ENCODE data around the gene NRXN2.

DNA sequence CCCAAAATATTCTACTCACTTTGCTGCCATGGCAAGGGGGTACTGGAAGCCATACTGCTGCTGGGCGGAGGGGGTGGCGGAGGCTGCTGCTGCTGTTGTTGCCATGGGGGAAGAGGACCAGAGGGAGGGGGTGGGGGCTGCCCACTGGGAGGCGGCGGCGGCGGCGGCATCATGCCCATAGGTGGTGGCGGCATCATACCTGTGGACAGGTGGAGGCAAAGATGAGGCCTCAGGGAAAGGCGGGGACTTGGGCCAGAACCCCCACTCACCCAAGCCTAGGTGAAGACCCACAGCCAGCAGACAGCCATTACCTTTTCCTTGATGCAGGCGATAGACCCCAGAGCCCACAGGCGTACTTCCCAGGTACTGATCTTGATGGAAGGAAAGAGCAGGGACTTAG is 43.9 kb upstream of the NRXN2 start:
- TF ChIP-seq, protein P1, sequence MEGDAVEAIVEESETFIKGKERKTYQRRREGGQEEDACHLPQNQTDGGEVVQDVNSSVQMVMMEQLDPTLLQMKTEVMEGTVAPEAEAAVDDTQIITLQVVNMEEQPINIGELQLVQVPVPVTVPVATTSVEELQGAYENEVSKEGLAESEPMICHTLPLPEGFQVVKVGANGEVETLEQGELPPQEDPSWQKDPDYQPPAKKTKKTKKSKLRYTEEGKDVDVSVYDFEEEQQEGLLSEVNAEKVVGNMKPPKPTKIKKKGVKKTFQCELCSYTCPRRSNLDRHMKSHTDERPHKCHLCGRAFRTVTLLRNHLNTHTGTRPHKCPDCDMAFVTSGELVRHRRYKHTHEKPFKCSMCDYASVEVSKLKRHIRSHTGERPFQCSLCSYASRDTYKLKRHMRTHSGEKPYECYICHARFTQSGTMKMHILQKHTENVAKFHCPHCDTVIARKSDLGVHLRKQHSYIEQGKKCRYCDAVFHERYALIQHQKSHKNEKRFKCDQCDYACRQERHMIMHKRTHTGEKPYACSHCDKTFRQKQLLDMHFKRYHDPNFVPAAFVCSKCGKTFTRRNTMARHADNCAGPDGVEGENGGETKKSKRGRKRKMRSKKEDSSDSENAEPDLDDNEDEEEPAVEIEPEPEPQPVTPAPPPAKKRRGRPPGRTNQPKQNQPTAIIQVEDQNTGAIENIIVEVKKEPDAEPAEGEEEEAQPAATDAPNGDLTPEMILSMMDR (tag by site-specific recombination; IDR thresholded peaks at IDR 0.05) = no peak
- TF ChIP-seq ZNF416 (tag by site-specific recombination; IDR thresholded peaks at IDR 0.05) = no peak
- TF ChIP-seq RBAK (tag by site-specific recombination; IDR thresholded peaks at IDR 0.05) = no peak
- TF ChIP-seq, protein P2, sequence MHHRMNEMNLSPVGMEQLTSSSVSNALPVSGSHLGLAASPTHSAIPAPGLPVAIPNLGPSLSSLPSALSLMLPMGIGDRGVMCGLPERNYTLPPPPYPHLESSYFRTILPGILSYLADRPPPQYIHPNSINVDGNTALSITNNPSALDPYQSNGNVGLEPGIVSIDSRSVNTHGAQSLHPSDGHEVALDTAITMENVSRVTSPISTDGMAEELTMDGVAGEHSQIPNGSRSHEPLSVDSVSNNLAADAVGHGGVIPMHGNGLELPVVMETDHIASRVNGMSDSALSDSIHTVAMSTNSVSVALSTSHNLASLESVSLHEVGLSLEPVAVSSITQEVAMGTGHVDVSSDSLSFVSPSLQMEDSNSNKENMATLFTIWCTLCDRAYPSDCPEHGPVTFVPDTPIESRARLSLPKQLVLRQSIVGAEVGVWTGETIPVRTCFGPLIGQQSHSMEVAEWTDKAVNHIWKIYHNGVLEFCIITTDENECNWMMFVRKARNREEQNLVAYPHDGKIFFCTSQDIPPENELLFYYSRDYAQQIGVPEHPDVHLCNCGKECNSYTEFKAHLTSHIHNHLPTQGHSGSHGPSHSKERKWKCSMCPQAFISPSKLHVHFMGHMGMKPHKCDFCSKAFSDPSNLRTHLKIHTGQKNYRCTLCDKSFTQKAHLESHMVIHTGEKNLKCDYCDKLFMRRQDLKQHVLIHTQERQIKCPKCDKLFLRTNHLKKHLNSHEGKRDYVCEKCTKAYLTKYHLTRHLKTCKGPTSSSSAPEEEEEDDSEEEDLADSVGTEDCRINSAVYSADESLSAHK (tag by site-specific recombination; IDR thresholded peaks at IDR 0.05) = no peak
- no peak for TF ChIP-seq ZBTB1 (tag by site-specific recombination; IDR thresholded peaks at IDR 0.05)
- TF ChIP-seq, protein P3, sequence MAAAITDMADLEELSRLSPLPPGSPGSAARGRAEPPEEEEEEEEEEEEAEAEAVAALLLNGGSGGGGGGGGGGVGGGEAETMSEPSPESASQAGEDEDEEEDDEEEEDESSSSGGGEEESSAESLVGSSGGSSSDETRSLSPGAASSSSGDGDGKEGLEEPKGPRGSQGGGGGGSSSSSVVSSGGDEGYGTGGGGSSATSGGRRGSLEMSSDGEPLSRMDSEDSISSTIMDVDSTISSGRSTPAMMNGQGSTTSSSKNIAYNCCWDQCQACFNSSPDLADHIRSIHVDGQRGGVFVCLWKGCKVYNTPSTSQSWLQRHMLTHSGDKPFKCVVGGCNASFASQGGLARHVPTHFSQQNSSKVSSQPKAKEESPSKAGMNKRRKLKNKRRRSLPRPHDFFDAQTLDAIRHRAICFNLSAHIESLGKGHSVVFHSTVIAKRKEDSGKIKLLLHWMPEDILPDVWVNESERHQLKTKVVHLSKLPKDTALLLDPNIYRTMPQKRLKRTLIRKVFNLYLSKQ (tag by site-specific recombination; IDR thresholded peaks at IDR 0.05; ENCODE audit: borderline replicate concordance) = no peak
- TF ChIP-seq, protein P4, sequence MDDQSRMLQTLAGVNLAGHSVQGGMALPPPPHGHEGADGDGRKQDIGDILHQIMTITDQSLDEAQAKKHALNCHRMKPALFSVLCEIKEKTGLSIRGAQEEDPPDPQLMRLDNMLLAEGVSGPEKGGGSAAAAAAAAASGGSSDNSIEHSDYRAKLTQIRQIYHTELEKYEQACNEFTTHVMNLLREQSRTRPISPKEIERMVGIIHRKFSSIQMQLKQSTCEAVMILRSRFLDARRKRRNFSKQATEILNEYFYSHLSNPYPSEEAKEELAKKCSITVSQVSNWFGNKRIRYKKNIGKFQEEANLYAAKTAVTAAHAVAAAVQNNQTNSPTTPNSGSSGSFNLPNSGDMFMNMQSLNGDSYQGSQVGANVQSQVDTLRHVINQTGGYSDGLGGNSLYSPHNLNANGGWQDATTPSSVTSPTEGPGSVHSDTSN (CRISPR knock-in tag; IDR thresholded peaks at IDR 0.05) = no peak
- TF ChIP-seq, protein P5, sequence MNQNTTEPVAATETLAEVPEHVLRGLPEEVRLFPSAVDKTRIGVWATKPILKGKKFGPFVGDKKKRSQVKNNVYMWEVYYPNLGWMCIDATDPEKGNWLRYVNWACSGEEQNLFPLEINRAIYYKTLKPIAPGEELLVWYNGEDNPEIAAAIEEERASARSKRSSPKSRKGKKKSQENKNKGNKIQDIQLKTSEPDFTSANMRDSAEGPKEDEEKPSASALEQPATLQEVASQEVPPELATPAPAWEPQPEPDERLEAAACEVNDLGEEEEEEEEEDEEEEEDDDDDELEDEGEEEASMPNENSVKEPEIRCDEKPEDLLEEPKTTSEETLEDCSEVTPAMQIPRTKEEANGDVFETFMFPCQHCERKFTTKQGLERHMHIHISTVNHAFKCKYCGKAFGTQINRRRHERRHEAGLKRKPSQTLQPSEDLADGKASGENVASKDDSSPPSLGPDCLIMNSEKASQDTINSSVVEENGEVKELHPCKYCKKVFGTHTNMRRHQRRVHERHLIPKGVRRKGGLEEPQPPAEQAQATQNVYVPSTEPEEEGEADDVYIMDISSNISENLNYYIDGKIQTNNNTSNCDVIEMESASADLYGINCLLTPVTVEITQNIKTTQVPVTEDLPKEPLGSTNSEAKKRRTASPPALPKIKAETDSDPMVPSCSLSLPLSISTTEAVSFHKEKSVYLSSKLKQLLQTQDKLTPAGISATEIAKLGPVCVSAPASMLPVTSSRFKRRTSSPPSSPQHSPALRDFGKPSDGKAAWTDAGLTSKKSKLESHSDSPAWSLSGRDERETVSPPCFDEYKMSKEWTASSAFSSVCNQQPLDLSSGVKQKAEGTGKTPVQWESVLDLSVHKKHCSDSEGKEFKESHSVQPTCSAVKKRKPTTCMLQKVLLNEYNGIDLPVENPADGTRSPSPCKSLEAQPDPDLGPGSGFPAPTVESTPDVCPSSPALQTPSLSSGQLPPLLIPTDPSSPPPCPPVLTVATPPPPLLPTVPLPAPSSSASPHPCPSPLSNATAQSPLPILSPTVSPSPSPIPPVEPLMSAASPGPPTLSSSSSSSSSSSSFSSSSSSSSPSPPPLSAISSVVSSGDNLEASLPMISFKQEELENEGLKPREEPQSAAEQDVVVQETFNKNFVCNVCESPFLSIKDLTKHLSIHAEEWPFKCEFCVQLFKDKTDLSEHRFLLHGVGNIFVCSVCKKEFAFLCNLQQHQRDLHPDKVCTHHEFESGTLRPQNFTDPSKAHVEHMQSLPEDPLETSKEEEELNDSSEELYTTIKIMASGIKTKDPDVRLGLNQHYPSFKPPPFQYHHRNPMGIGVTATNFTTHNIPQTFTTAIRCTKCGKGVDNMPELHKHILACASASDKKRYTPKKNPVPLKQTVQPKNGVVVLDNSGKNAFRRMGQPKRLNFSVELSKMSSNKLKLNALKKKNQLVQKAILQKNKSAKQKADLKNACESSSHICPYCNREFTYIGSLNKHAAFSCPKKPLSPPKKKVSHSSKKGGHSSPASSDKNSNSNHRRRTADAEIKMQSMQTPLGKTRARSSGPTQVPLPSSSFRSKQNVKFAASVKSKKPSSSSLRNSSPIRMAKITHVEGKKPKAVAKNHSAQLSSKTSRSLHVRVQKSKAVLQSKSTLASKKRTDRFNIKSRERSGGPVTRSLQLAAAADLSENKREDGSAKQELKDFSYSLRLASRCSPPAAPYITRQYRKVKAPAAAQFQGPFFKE (tag by site-specific recombination; IDR thresholded peaks at IDR 0.05; ENCODE audit: borderline replicate concordance) = no peak
- TF ChIP-seq, protein P6, sequence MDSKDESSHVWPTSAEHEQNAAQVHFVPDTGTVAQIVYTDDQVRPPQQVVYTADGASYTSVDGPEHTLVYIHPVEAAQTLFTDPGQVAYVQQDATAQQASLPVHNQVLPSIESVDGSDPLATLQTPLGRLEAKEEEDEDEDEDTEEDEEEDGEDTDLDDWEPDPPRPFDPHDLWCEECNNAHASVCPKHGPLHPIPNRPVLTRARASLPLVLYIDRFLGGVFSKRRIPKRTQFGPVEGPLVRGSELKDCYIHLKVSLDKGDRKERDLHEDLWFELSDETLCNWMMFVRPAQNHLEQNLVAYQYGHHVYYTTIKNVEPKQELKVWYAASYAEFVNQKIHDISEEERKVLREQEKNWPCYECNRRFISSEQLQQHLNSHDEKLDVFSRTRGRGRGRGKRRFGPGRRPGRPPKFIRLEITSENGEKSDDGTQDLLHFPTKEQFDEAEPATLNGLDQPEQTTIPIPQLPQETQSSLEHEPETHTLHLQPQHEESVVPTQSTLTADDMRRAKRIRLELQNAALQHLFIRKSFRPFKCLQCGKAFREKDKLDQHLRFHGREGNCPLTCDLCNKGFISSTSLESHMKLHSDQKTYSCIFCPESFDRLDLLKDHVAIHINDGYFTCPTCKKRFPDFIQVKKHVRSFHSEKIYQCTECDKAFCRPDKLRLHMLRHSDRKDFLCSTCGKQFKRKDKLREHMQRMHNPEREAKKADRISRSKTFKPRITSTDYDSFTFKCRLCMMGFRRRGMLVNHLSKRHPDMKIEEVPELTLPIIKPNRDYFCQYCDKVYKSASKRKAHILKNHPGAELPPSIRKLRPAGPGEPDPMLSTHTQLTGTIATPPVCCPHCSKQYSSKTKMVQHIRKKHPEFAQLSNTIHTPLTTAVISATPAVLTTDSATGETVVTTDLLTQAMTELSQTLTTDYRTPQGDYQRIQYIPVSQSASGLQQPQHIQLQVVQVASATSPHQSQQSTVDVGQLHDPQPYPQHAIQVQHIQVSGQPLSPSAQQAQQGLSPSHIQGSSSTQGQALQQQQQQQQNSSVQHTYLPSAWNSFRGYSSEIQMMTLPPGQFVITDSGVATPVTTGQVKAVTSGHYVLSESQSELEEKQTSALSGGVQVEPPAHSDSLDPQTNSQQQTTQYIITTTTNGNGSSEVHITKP (tag by site-specific recombination; IDR thresholded peaks at IDR 0.05) = no peak
- no peak for TF ChIP-seq ZNF274 (IDR thresholded peaks at IDR 0.05; ENCODE audit: low read length)
- no peak for TF ChIP-seq ZNF274 (tag by site-specific recombination; IDR thresholded peaks at IDR 0.05; ENCODE audit: borderline replicate concordance)
- TF ChIP-seq, protein P7, sequence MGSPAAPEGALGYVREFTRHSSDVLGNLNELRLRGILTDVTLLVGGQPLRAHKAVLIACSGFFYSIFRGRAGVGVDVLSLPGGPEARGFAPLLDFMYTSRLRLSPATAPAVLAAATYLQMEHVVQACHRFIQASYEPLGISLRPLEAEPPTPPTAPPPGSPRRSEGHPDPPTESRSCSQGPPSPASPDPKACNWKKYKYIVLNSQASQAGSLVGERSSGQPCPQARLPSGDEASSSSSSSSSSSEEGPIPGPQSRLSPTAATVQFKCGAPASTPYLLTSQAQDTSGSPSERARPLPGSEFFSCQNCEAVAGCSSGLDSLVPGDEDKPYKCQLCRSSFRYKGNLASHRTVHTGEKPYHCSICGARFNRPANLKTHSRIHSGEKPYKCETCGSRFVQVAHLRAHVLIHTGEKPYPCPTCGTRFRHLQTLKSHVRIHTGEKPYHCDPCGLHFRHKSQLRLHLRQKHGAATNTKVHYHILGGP (tag by site-specific recombination; IDR thresholded peaks at IDR 0.05) = no peak
- no peak for TF ChIP-seq ZNF837 (tag by site-specific recombination; IDR thresholded peaks at IDR 0.05)
- TF ChIP-seq ZNF670 (tag by site-specific recombination; IDR thresholded peaks at IDR 0.05; ENCODE audit: low read depth) = no peak
